Glomerular visceral epithelial cell (primary cell): ENCODE measurements around the gene EP400.

ENCODE experiments used
- DNase-seq: peaks from one replicate; pipeline ENCODE4 v3.0.0-alpha.2; 2016; ENCODE audit errors: extremely low spot score

EP400 gene

DNA sequence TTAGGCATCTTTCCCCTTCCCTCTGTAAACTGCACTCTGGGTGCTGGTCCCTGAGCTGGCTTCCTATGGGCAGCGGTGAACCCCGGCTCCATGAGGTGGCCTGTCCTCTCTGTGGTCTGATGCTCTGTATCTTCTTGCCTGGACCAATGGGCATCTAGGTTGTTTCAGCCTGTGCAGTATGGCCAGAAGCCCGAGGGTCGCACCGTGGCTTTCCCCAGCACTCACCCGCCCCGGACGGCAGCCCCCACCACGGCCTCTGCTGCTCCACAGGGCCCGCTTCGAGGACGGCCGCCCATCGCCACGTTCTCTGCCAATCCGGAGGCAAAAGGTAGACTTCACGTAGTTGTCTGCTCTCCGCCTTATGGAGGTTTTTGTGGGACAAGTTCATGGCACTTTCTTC lies 70.1 kb downstream of the EP400 start:
- DNase-seq: no peak

DNA sequence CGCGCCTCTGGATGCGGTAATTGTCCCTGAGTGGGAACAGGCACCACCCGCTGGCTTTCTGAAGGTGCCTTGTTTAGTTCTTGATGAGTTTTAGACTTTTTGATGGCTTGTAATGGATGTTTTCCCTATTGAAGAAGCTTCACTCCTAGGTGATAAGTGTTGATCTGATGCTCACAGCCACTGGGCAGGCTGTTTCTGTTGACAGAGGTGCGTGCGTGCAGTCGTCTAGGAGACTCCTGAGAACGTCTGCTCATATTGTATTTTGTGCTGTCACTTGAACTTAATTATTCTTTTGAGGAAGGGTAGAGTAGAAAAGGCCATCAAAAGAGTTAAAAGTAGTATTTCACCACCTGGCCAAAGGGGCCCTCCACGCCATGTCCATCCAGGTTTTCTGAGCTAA lies 70.5 kb downstream of the EP400 start:
- DNase-seq: no peak

GRCh38 chr12:132021031-132021871 lies 71.5 kb downstream of the EP400 start:
- DNase-seq: no peak

DNA sequence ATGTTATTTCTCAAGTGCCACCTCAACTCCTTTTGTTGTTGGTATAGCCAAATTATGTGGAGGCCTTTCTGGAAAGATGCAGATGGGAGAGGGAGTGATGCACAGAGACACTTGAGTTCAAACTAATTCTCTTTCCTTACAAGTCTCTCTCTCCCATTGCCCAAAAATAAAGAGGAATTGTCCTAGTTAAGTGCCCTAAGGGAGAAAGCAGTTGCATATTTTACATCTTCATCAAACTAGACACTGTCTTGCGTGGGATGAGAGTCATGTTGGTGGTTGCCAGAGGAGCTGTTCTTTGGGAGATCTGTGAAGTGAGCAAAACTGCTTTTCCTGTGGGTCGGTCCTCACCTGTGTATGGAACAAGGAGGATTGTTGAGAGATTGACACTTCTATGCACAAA lies 72.2 kb downstream of the EP400 start:
- no peak for DNase-seq

DNA sequence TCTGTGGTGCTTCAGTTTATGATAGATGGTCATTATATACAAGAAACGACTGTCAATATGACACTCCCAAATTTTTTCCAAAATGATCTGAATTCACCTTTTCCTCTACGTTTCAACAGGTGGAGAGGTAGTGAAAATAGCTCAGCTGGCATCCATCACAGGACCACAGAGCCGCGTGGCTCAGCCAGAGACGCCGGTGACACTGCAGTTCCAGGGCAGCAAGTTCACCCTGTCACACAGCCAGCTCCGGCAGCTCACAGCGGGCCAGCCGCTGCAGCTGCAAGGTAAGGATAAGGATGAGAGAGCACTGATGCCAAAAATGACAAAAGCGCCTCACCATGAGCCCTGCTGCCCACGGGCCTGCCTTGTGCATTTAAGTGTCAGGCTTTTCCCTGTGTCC lies 73.9 kb downstream of the EP400 start:
- DNase-seq: no peak

GRCh38 chr12:132024758-132025157 lies 75.0 kb downstream of the EP400 start:
- no peak for DNase-seq

- DNase-seq: no peak
Observed at GRCh38 chr12:132025526-132025925, 75.8 kb downstream of the EP400 start.

GRCh38 chr12:132026061-132026795 lies 76.5 kb downstream of the EP400 start:
- DNase-seq: no peak

GRCh38 chr12:132026796-132027500 lies 77.2 kb downstream of the EP400 start:
- no peak for DNase-seq

DNA sequence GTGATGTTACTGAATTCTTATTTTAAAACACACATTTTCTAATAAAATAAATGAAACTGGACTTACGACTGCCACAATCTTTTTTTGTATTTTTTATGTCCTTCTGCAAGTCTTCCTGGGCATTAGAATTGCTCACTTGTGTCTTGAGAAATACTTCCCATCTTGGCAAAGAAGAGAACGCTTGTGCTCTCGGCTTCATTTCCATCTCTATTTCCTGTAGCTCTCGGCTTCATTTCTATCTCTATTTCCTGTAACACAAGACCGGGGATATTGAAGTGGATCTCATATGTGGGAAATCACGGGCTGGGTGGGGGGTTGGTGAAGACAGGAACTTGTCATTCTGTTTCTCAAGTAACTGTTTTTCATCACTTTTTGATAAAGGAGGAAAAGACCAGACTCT lies 77.9 kb downstream of the EP400 start:
- no peak for DNase-seq

GRCh38 chr12:132028111-132028510 lies 78.4 kb downstream of the EP400 start:
- no peak for DNase-seq

DNA sequence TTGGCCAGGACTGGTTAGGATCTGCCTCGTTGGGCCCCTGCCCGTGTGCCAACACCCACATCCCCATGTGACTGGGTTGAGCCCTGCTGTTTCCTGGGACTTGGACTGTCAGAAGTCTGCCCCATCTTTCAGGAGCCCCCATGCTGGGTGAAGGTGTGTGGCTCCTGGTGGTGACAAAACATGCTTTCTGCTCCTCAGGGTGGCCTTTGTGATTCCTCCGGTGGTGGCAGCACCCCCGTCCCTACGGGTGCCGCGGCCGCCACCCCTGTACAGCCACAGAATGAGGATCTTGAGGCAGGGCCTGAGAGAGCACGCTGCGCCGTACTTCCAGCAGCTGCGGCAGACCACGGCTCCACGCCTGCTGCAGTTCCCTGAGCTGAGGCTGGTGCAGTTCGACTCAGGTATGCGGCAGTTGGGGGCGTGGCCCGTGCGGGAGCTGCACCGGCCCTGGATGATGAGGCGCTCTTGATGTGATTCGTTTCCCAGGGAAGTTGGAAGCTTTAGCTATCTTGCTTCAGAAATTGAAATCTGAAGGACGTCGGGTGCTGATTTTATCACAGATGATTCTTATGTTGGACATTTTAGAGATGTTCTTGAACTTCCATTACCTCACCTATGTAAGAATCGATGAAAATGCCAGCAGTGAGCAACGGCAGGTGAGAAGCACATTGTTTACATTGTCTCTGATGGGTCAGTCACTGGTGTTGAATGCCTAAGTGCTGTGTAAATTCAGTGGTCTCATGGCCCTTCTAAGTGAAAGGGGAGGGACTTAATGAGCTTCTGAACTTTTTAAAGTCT lies 80.0 kb downstream of the EP400 start:
- no peak for DNase-seq

DNA sequence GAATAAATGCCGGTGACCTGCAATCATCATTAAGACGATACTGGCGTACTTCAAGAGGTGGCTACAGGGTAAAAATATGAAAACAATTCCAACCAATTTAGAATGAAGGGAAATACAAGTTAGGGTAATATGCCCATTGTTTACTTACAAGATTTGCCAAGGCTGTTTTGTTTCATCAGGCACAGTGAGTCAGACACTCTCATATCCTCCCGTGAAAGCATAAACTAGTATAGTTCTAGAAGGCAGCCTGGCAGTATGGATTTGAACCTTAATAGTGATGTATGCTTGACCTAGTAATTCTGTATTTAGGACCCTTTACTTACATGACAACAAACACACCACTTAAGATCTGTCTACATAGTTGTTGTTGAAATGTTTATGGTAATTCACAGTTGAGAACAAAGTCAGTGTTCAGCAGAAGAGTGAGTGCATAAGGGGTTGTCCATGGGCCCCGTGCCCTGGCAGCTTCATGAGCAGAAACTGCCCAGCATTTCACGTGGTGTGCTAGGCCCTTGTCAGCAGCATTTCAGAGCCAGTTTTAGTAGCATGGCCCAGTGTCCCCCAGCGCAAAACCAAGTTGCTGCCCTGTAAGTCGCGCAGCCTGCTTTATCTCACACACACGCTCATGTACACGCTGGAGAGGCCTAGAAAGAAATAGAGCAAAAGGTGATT lies 80.8 kb downstream of the EP400 start:
- DNase-seq: no peak

DNA sequence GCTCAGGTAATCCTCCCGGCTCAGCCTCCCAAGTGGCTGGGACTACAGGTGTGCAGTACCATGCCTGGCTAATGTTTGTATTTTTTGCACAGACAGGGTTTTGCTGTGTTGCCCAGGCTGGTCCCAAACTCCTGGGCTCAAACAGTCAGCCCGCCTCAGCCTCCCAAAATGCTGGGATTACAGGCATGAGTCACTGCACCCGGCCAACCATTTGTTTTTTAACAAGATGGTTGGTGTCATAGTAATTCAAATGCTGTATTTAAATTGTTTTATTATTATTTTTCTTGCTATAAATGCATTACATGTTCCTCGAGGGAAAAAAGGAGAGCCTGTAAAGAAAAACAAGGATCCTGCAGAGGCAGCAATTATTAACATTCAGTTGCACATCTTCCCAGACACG lies 83.9 kb downstream of the EP400 start:
- DNase-seq: no peak

- DNase-seq: no peak
Observed at GRCh38 chr12:132036063-132036683, 86.4 kb downstream of the EP400 start.

DNA sequence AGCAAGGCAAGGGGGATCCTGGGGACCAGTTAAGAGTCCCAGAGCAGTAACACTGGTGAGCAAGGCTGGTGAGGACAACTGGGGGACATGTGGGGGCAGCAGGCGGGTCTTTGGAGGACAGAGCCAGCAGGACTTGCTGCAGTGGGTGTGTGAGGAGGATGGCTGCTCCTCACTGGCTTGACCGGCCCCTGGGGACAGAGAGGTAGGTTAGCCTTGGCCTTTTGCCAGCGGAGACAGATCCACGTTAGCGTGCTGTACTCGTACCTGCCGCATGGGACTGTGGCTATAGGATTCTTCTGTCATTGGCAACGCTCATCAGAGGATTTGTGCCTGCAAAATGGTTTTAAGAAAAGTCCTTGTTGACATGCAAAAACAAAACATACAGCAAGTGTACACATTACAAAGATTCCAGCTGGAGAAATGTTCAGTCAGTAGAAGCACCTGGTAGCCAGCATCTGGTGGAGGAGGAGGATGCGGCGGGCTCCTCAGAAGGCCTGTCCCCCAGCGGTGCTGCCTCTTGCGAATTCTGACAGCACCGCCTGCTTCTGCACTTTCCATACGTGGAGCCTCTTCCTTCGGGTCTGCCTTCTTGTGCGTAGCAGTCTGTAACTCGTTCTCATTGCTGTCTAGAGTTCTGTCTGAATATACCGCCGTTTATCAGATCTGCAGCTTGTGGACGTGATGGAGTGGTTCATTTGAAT lies 91.3 kb downstream of the EP400 start:
- DNase-seq: no peak

DNA sequence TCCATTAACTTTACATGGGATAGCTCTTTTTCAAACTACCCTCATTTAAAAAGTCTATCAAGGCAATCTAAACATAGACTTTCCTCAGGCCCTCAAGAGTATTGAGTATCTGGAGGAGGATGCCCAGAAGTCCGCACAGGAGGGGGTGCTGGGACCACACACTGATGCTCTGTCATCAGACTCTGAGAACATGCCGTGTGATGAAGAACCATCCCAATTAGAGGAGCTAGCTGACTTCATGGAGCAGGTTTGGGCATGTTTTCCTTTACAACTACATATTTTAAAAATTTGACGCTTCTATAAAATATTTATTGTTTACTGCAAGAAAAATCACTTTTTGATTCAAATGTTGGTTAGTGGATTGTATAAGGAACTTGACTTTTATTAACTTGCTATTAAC lies 93.5 kb downstream of the EP400 start:
- DNase-seq: no peak

DNA sequence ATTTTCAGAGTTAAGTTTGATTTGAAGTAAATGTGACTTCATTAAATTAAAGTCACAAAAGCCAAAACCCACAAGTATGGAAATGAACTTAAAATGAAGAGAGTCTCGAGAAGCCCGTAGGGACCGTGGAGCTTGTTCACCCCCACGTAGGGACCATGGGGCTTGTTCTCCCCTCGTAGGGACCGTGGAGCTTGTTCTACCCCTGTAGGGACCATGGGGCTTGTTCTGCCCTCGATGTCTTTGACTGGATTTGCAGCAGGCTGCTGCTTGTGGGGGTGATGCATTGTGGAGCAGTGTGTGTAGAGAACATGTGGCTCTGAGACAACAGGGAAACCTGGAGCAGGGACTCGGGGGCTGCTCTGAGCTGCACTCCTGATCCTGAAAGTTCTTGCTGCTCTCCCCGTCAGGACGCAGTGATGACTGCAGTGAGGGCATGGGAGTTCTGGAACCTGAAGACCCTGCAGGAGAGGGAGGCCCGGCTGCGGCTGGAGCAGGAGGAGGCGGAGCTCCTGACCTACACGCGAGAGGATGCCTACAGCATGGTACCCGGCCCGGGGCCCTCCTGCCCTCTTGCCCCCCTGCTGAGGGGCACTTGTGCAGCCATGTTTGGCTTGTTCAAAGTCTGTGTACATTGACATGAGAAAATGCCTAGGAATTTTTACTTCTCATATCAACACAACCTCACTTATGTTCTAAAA lies 94.2 kb downstream of the EP400 start:
- DNase-seq: no peak

DNA sequence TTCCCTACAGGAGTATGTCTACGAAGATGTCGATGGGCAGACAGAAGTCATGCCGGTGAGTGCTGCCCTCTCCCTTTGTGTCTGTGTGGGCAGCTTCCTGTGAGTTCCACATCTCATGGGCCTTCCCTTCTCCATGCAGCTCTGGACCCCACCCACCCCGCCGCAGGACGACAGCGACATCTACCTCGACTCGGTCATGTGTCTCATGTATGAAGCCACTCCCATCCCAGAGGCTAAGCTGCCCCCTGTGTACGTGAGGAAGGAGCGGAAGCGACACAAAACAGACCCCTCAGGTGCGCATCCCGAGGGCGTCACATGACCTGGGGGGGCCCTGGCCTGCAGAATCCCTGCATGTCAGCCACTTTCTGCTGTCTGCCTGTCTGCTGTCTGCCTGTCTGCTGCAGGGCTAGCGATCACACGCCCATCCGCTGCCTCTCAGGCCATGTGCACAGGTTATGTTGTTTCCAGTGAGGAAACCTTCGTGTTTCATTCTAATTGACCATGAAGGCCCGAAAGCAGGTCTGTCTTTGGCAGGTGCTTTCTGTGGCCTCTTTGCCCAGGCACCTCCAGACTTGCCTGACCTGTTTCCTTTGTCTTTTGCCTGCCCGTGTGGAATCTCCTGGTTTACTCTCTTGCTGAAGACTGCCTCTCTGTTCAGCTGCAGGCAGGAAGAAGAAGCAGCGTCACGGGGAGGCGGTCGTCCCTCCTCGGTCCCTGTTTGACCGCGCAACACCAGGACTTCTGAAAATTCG lies 95.1 kb downstream of the EP400 start:
- no peak for DNase-seq
